Activated CD4-positive, alpha-beta memory T cell treated with anti-CD3 and anti-CD28 coated beads for 36 hours (primary cell): ENCODE measurements around the gene UBE2H. TPM values are rescaled to one million over a fixed set of nuclear protein-coding genes. Genes with fewer than 3 reads are reported as not detected.

Experiments used
- CTCF ChIA-PET: fragments of 350-600 bp; sonication (Branson Sonifier 250); formaldehyde crosslinking; loops from one replicate; lab custom pipeline; 2021; ENCODE audit warnings: antibody characterized with exemption, inconsistent platforms; lab: Charles Lee
- POLR2A ChIA-PET: fragments of 350-600 bp; sonication (Branson Sonifier 250); formaldehyde crosslinking; loops from one replicate; lab custom pipeline; 2021; ENCODE audit warnings: antibody characterized with exemption; lab: Charles Lee
- DNase-seq: peaks from one replicate; pipeline ENCODE4 v3.0.0-alpha.2; 2020
- H3K27ac Mint-ChIP-seq: one replicate; pipeline ENCODE4 v1.8.0; 2021; ENCODE audit warnings: mixed read lengths
- H3K27me3 Mint-ChIP-seq: one replicate; pipeline ENCODE4 v1.8.0; 2021; ENCODE audit warnings: mixed read lengths
- H3K36me3 Mint-ChIP-seq: one replicate; pipeline ENCODE4 v1.8.0; 2021; ENCODE audit warnings: mixed read lengths
- H3K4me1 Mint-ChIP-seq: one replicate; pipeline ENCODE4 v1.8.0; 2021; ENCODE audit warnings: low read depth, mixed read lengths
- H3K4me3 Mint-ChIP-seq: one replicate; pipeline ENCODE4 v1.8.0; 2021; ENCODE audit warnings: mild to moderate bottlenecking, mixed read lengths
- H3K9me3 Mint-ChIP-seq: one replicate; pipeline ENCODE4 v1.8.0; 2021; ENCODE audit warnings: mixed read lengths
- intact Hi-C: fragments of 100-400 bp; cut with micrococcal nuclease; formaldehyde crosslinking; loops from one replicate; pipeline ENCODE4 v1.15.1; 2023
- total RNA-seq, 2 experiments: library from RNA; stranded (reverse); gene quantifications; one replicate each; pipeline ENCODE4 v1.2.3, GENCODE V29; 2021

The UBE2H gene
- total RNA-seq, 2 experiments from 2014 or later = 33.6 to 37.1 TPM

DNA sequence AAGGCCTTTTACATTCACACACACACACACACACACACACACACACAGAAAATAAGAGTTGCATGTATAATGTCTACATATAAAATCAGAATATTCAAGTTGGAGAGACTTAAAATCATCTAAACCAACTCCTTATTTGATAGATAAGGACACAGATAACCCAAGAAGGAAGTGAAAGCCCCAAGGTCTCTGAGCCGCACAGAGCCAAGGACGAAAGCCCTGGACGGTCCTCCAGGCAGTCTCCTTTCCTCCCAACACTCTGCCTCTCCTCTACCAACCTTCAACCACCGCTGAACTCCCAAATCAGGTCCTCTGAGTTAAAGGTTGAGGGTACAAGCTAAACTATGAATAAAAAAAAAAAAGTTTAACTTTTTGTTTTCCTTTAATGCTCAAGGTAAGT lies 28.2 kb downstream of the UBE2H start:
- Mint-ChIP-seq H3K4me3 (no peak overlapping the region), H3K27me3 (no peaks in the 10 kb centered on the region), H3K36me3 (peaks cover 7% of the 10 kb centered on the region), H3K9me3 (no peaks in the 10 kb centered on the region), H3K4me1 (peaks cover 30% of the 10 kb centered on the region), H3K27ac (no peak overlapping the region)
- CTCF ChIA-PET = no interaction called here
- POLR2A ChIA-PET = no interaction called here
- DNase-seq = no peak
- intact Hi-C loops = no loop called here

DNA sequence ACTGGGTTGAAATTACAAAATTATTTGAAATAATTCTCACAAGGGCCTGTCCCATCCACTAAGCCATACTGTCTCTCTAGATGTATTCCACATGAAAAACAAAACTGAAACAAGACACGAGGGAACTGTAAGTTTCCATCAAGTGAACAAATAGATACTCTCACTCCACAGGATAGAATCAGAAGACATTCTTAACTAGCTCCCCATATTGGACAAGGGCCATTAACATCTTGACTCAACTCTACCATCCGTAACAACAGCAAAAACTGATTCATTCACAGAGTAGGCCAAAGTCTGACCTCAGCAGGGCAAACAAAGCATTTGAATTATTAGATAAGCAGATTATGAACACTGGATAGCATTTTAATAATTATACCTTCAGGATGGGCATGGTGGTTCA lies 29.1 kb downstream of the UBE2H start:
- no peak for DNase-seq
- Mint-ChIP-seq H3K9me3 (no peaks in the 10 kb centered on the region), H3K27ac (no peak overlapping the region), H3K36me3 (peaks cover 3% of the 10 kb centered on the region), H3K4me3 (no peak overlapping the region), H3K27me3 (no peaks in the 10 kb centered on the region), H3K4me1 (peaks cover 36% of the 10 kb centered on the region)
- intact Hi-C loops = no loop called here
- POLR2A ChIA-PET = no interaction called here
- CTCF ChIA-PET = no interaction called here

- H3K9me3 Mint-ChIP-seq = no peaks in the 10 kb centered on the region
- CTCF ChIA-PET = no interaction called here
- no peak overlapping the region for H3K4me3 Mint-ChIP-seq
- H3K4me1 Mint-ChIP-seq = peaks cover 50% of the 10 kb centered on the region
- peaks cover 3% of the 10 kb centered on the region for H3K36me3 Mint-ChIP-seq
- intact Hi-C loops = loop anchor here (5.0 kb wide), 1 partner anchor 42 kb away; no protein-coding TSS in a partner anchor
- no peak overlapping the region for H3K27ac Mint-ChIP-seq
- POLR2A ChIA-PET = no interaction called here
- DNase-seq = no peak
- no peaks in the 10 kb centered on the region for H3K27me3 Mint-ChIP-seq
Observed at GRCh38 chr7:129919492-129919891, 33.3 kb downstream of the UBE2H start.

- no peak overlapping the region for H3K27ac Mint-ChIP-seq
- intact Hi-C loops = loop anchor here (5.0 kb wide), 1 partner anchor 42 kb away; no protein-coding TSS in a partner anchor
- no peaks in the 10 kb centered on the region for H3K27me3 Mint-ChIP-seq
- no peaks in the 10 kb centered on the region for H3K9me3 Mint-ChIP-seq
- POLR2A ChIA-PET = no interaction called here
- peaks cover 3% of the 10 kb centered on the region for H3K36me3 Mint-ChIP-seq
- no peak overlapping the region for H3K4me3 Mint-ChIP-seq
- CTCF ChIA-PET = no interaction called here
- no peak for DNase-seq
- peaks cover 48% of the 10 kb centered on the region for H3K4me1 Mint-ChIP-seq
Observed at GRCh38 chr7:129918922-129919321, 33.8 kb downstream of the UBE2H start.

- peaks cover 2% of the 10 kb centered on the region for H3K36me3 Mint-ChIP-seq
- H3K27me3 Mint-ChIP-seq = no peaks in the 10 kb centered on the region
- no peak for DNase-seq
- ChIA-PET POLR2A (interaction anchor here (0.5 kb wide), 1 partner anchor 583 kb away, joined by 4 read pairs; no protein-coding TSS in a partner anchor), CTCF (no interaction called here)
- no peak overlapping the region for H3K4me3 Mint-ChIP-seq
- intact Hi-C loops = loop anchor here (5.0 kb wide), 1 partner anchor 41 kb away; no protein-coding TSS in a partner anchor
- peaks cover 43% of the 10 kb centered on the region for H3K4me1 Mint-ChIP-seq
- H3K9me3 Mint-ChIP-seq = no peaks in the 10 kb centered on the region
- no peak overlapping the region for H3K27ac Mint-ChIP-seq
Observed at GRCh38 chr7:129917934-129918333, 34.8 kb downstream of the UBE2H start.

DNA sequence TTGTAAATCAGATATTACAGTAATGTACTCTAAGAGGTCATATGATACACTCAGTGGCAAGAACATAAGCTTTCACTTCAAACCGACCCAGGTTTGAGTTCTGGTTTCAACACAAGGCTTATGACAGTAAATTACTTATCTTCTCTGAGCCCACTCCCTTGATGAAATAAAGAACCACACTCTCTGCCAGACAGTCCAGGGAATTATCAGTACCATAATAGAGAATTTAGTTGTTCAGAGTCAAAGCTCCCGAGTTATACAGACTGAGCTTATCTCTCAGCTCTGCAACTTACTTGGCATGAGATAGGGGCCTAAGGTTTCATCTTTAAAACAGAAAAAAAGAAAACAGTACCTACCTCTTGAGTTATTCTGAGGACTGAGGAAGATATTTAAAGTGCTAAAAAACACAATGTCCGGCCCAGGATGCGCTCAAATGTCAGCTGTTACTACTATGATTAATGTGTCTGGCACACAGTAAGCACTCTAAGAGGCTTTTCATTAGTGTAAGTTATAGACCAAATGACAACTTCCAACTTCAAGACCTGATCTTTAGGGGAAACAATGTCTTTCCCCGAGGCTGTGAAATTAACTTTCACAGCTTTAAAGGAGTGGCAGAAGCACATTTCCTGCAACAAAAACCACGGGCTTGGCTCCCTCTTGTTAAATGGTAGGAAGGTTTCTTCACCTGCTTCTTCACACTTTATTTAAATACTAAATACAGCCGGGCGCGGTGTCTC lies 38.1 kb downstream of the UBE2H start:
- H3K4me3 Mint-ChIP-seq = no peak overlapping the region
- H3K9me3 Mint-ChIP-seq = no peaks in the 10 kb centered on the region
- no peak overlapping the region for H3K27ac Mint-ChIP-seq

GRCh38 chr7:129913428-129913827 lies 39.3 kb downstream of the UBE2H start:
- H3K9me3 Mint-ChIP-seq = no peaks in the 10 kb centered on the region
- H3K4me1 Mint-ChIP-seq = peaks cover 58% of the 10 kb centered on the region
- no peak for DNase-seq
- no peak overlapping the region for H3K27ac Mint-ChIP-seq
- CTCF ChIA-PET = interaction anchor here (0.7 kb wide), 1 partner anchor 98 kb away, joined by 4 read pairs; no protein-coding TSS in a partner anchor
- no peaks in the 10 kb centered on the region for H3K27me3 Mint-ChIP-seq
- POLR2A ChIA-PET = no interaction called here
- intact Hi-C loops = no loop called here
- H3K36me3 Mint-ChIP-seq = peaks cover 2% of the 10 kb centered on the region
- no peak overlapping the region for H3K4me3 Mint-ChIP-seq

More for the DNA sequence above, 38.1 kb downstream of the UBE2H start:
- peaks cover 56% of the 10 kb centered on the region for H3K4me1 Mint-ChIP-seq
- DNase-seq = no peak
- peaks cover 2% of the 10 kb centered on the region for H3K36me3 Mint-ChIP-seq
- no peaks in the 10 kb centered on the region for H3K27me3 Mint-ChIP-seq
- CTCF ChIA-PET = no interaction called here
- intact Hi-C loops = loop anchor here (5.0 kb wide), 1 partner anchor 37 kb away; no protein-coding TSS in a partner anchor
- POLR2A ChIA-PET = no interaction called here

GRCh38 chr7:129911790-129912189 lies 41.0 kb downstream of the UBE2H start:
- CTCF ChIA-PET = no interaction called here

GRCh38 chr7:129909669-129910068 lies 43.1 kb downstream of the UBE2H start:
- DNase-seq = no peak
- ChIA-PET CTCF (no interaction called here), POLR2A (no interaction called here)
- Mint-ChIP-seq H3K36me3 (peaks cover 8% of the 10 kb centered on the region), H3K27ac (no peak overlapping the region), H3K9me3 (no peaks in the 10 kb centered on the region), H3K4me3 (no peak overlapping the region), H3K27me3 (no peaks in the 10 kb centered on the region), H3K4me1 (peaks cover 66% of the 10 kb centered on the region)
- intact Hi-C loops = loop anchor here (5.0 to 10.0 kb wide), 2 partner anchors 47 to 65 kb away; no protein-coding TSS in a partner anchor

More at GRCh38 chr7:129911790-129912189, 41.0 kb downstream of the UBE2H start:
- intact Hi-C loops = no loop called here
- H3K27me3 Mint-ChIP-seq = no peaks in the 10 kb centered on the region
- H3K4me3 Mint-ChIP-seq = no peak overlapping the region
- H3K9me3 Mint-ChIP-seq = no peaks in the 10 kb centered on the region
- H3K27ac Mint-ChIP-seq = no peak overlapping the region
- POLR2A ChIA-PET = no interaction called here
- DNase-seq = no peak
- peaks cover 64% of the 10 kb centered on the region for H3K4me1 Mint-ChIP-seq
- peaks cover 2% of the 10 kb centered on the region for H3K36me3 Mint-ChIP-seq

- no peaks in the 10 kb centered on the region for H3K9me3 Mint-ChIP-seq
- ChIA-PET CTCF (interaction anchor here (0.7 kb wide), 1 partner anchor 103 kb away, joined by 3 read pairs; no protein-coding TSS in a partner anchor), POLR2A (no interaction called here)
- H3K27ac Mint-ChIP-seq = peak overlapping the region; percentile 20
- intact Hi-C loops = loop anchor here (5.0 to 10.0 kb wide), 2 partner anchors 46 to 63 kb away; no protein-coding TSS in a partner anchor
- peaks cover 8% of the 10 kb centered on the region for H3K36me3 Mint-ChIP-seq
- H3K4me3 Mint-ChIP-seq = no peak overlapping the region
- peaks cover 70% of the 10 kb centered on the region for H3K4me1 Mint-ChIP-seq
- DNase-seq = no peak
- H3K27me3 Mint-ChIP-seq = no peaks in the 10 kb centered on the region
Observed at GRCh38 chr7:129908181-129908580, 44.6 kb downstream of the UBE2H start.

GRCh38 chr7:129907122-129907736 lies 45.5 kb downstream of the UBE2H start:
- Mint-ChIP-seq H3K27ac (peak overlapping the region; percentile 53), H3K27me3 (no peaks in the 10 kb centered on the region), H3K9me3 (no peaks in the 10 kb centered on the region), H3K36me3 (peaks cover 8% of the 10 kb centered on the region), H3K4me1 (peaks cover 78% of the 10 kb centered on the region), H3K4me3 (no peak overlapping the region)
- POLR2A ChIA-PET = interaction anchor here (0.9 to 1.6 kb wide), 2 partner anchors 9 to 42 kb away, joined by 3 read pairs; no protein-coding TSS in a partner anchor
- no peak for DNase-seq
- CTCF ChIA-PET = interaction anchor here (0.7 kb wide), 2 partner anchors 14 to 102 kb away, joined by 3 read pairs; no protein-coding TSS in a partner anchor
- intact Hi-C loops = loop anchor here (5.0 to 10.0 kb wide), 2 partner anchors 45 to 62 kb away; no protein-coding TSS in a partner anchor

DNA sequence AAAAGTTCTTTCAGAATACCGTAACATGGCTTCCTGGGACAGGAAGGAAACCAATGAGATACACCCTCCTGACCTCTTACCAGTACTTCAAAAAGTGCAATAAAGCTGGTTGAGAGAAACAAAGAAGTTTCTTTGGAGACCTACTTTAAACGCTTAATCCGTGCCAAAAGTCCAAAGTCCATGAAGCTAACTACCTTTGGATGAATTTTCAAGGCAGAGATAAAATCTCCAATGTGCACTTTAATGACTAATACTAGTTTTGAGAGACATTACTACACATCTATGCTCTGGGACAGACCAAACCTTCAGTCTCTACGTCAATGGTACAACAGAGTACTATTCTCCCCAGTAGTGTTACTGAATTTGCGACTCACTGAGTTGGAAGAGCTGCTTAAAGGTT lies 46.1 kb downstream of the UBE2H start:
- no peaks in the 10 kb centered on the region for H3K27me3 Mint-ChIP-seq
- POLR2A ChIA-PET = interaction anchor here (0.9 to 1.6 kb wide), 2 partner anchors 8 to 42 kb away, joined by 3 read pairs; no protein-coding TSS in a partner anchor
- no peaks in the 10 kb centered on the region for H3K9me3 Mint-ChIP-seq
- no peak for DNase-seq
- intact Hi-C loops = loop anchor here (1.0 to 10.0 kb wide), 3 partner anchors 43 to 62 kb away; no protein-coding TSS in a partner anchor
- H3K36me3 Mint-ChIP-seq = peaks cover 10% of the 10 kb centered on the region
- peaks cover 75% of the 10 kb centered on the region for H3K4me1 Mint-ChIP-seq
- no peak overlapping the region for H3K4me3 Mint-ChIP-seq
- CTCF ChIA-PET = interaction anchor here (0.7 to 1.5 kb wide), 2 partner anchors 45 to 103 kb away, joined by 3 to 4 read pairs; no protein-coding TSS in a partner anchor
- H3K27ac Mint-ChIP-seq = peak overlapping the region; percentile 53
